Panc1 (cell line): ENCODE results near the gene AHNAK. TPM values are rescaled to one million over a fixed set of nuclear protein-coding genes. Genes with fewer than 3 reads are reported as not detected.
A peak's percentile ranks its signal among the peaks of the same experiment; 100 is the strongest.

Source experiments
- ATAC-seq: fragments of 200-7000 bp; cut with Tn5 transposase; 2 replicates; pipeline ENCODE4 v1.9.1; 2020; ENCODE audit warnings: mild to moderate bottlenecking, moderate library complexity
- BruUV-seq: library from RNA; stranded (reverse); fragments of 400-500 nt; replicated peaks from 2 replicates; lab custom pipeline; 2021; lab: Mats Ljungman, UMichigan
- CTCF ChIA-PET: fragments of 300-600 bp; sonication (Branson Sonifier 250); formaldehyde crosslinking; loops from one replicate; lab custom pipeline; 2022; ENCODE audit warnings: antibody characterized with exemption; lab: Charles Lee
- POLR2A ChIA-PET: fragments of 300-600 bp; sonication (Branson Sonifier 250); formaldehyde crosslinking; loops from one replicate; lab custom pipeline; 2022; ENCODE audit warnings: antibody characterized with exemption; lab: Charles Lee
- DNase-seq: peaks from one replicate; pipeline ENCODE4 v3.0.0-alpha.2; 2010; ENCODE audit warnings: low read depth, low spot score
- H3K27ac ChIP-seq: 2 replicates; pipeline ENCODE4 v1.5.1; 2011; ENCODE audit warnings: mild to moderate bottlenecking, low read length, inconsistent platforms
- H3K27me3 ChIP-seq: fragments of 200-500 bp; sonication (Bioruptor generic); 2 replicates; pipeline ENCODE4 v1.6.0; 2014; ENCODE audit warnings: low read length, inconsistent platforms; ENCODE audit not compliant: control insufficient read depth, insufficient read depth
- H3K36me3 ChIP-seq: fragments of 200-500 bp; sonication (Bioruptor generic); 2 replicates; pipeline ENCODE4 v1.5.1; 2014; ENCODE audit warnings: inconsistent platforms, mild to moderate bottlenecking, low read length, moderate library complexity; ENCODE audit not compliant: control insufficient read depth, insufficient read depth
- H3K4me1 ChIP-seq: 2 replicates; pipeline ENCODE4 v1.5.1; 2011; ENCODE audit warnings: inconsistent platforms, mild to moderate bottlenecking, low read length, moderate library complexity; ENCODE audit not compliant: control insufficient read depth, insufficient read depth
- H3K4me3 ChIP-seq, 2 experiments: 2 replicates each; pipeline ENCODE4 v1.5.1; 2011 to 2012; ENCODE audit warnings: low read depth in 2 of 2, low read length in 2 of 2, mild to moderate bottlenecking in 2 of 2, inconsistent platforms in 1 of 2, moderate library complexity in 1 of 2
- H3K9me3 ChIP-seq: fragments of 200-500 bp; sonication (Bioruptor generic); 2 replicates; pipeline ENCODE4 v1.5.1; 2014; ENCODE audit warnings: low read depth, mild to moderate bottlenecking, inconsistent platforms, low read length, moderate library complexity; ENCODE audit not compliant: control insufficient read depth, insufficient read depth
- POLR2AphosphoS5 ChIP-seq: IDR thresholded peaks from 2 replicates; pipeline ENCODE4 v1.6.1; 2012; ENCODE audit warnings: mild to moderate bottlenecking, low read depth, low read length, moderate library complexity
- SIN3A ChIP-seq: IDR thresholded peaks from 2 replicates; pipeline ENCODE4 v1.6.1; 2012; ENCODE audit warnings: low read depth, mild to moderate bottlenecking, low read length, moderate library complexity, borderline replicate concordance; ENCODE audit not compliant: insufficient read depth
- TCF7L2 ChIP-seq: IDR thresholded peaks from 2 replicates; pipeline ENCODE4 v1.6.1; 2011; ENCODE audit warnings: mild to moderate bottlenecking, low read depth, low read length, inconsistent platforms
- in situ Hi-C: cut with HindIII; loops from 2 replicates; pipeline ENCODE4 v1.10.0; 2016; ENCODE audit warnings: low sequenced_read_pairs, low pct_unique_long_range_greater_than_20kb
- intact Hi-C: fragments of 100-400 bp; cut with micrococcal nuclease; formaldehyde crosslinking; loops from one replicate; pipeline ENCODE4 v1.10.0; 2022; ENCODE audit not compliant: unreplicated experiment
- total RNA-seq: library from RNA; stranded (reverse); gene quantifications from one replicate; pipeline ENCODE4 v1.2.1, GENCODE V29; 2021; ENCODE audit not compliant: unreplicated experiment
- TF ChIP-seq, protein P1 (sequence below): fragments of 450-650 bp; IDR thresholded peaks from 2 replicates; pipeline ENCODE4 v1.5.1; 2017; ENCODE audit warnings: mild to moderate bottlenecking
- TF ChIP-seq, protein P2 (sequence below), 2 experiments: IDR thresholded peaks; 2 replicates each; pipeline ENCODE4 v1.6.1; 2011 to 2012; ENCODE audit warnings: low read depth in 2 of 2, control low read depth in 1 of 2, low read length in 1 of 2, mild to moderate bottlenecking in 1 of 2, moderate library complexity in 1 of 2; ENCODE audit not compliant: insufficient read depth in 1 of 2

Gene AHNAK
- total RNA-seq, 1 experiment from 2014 or later: 844 TPM

DNA sequence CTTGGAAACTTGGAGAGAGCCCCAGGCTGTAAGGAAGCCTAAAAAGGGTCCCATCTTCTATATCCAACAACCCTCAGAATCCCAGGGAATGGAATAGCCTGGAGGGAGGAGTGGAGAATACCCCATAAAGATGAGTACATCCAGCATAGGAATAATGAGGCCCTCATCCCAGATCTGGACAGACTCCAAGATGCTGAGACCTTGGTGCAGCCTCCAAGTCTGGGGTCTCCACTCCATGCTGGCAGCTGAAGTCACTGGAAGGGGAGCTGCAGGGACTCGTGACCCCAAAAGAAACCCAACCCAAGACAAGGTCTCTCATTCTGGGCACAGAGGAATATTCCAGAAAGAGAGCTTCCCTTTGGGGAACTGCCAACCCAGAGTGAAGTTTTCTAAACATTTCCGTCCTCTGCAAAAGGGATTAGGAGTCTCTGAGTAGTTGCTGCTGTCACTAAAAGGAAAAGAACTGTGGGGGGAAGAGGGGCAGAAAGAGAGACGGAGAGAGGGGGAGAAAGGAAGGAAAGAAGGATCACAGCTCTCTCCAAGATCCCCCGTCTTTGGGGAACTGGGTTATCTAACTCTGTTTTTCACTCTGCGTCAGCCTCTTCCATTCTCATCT, 127.2 kb downstream of the AHNAK start:
- peaks cover 21% of the 10 kb centered on the region for H3K4me1 ChIP-seq
- ChIA-PET CTCF (interaction anchor here (1.0 kb wide), 1 partner anchor 24 kb away, joined by 3 read pairs; no protein-coding TSS in a partner anchor), POLR2A (no interaction called here)
- intact Hi-C loops (no loop called here), in situ Hi-C loops (no loop called here)
- DNase-seq: no peak
- TF ChIP-seq SIN3A: no peak
- no peak for TF ChIP-seq TCF7L2
- TF ChIP-seq, protein P1, sequence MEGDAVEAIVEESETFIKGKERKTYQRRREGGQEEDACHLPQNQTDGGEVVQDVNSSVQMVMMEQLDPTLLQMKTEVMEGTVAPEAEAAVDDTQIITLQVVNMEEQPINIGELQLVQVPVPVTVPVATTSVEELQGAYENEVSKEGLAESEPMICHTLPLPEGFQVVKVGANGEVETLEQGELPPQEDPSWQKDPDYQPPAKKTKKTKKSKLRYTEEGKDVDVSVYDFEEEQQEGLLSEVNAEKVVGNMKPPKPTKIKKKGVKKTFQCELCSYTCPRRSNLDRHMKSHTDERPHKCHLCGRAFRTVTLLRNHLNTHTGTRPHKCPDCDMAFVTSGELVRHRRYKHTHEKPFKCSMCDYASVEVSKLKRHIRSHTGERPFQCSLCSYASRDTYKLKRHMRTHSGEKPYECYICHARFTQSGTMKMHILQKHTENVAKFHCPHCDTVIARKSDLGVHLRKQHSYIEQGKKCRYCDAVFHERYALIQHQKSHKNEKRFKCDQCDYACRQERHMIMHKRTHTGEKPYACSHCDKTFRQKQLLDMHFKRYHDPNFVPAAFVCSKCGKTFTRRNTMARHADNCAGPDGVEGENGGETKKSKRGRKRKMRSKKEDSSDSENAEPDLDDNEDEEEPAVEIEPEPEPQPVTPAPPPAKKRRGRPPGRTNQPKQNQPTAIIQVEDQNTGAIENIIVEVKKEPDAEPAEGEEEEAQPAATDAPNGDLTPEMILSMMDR: no peak
- TF ChIP-seq POLR2AphosphoS5: no peak
- TF ChIP-seq, protein P2, sequence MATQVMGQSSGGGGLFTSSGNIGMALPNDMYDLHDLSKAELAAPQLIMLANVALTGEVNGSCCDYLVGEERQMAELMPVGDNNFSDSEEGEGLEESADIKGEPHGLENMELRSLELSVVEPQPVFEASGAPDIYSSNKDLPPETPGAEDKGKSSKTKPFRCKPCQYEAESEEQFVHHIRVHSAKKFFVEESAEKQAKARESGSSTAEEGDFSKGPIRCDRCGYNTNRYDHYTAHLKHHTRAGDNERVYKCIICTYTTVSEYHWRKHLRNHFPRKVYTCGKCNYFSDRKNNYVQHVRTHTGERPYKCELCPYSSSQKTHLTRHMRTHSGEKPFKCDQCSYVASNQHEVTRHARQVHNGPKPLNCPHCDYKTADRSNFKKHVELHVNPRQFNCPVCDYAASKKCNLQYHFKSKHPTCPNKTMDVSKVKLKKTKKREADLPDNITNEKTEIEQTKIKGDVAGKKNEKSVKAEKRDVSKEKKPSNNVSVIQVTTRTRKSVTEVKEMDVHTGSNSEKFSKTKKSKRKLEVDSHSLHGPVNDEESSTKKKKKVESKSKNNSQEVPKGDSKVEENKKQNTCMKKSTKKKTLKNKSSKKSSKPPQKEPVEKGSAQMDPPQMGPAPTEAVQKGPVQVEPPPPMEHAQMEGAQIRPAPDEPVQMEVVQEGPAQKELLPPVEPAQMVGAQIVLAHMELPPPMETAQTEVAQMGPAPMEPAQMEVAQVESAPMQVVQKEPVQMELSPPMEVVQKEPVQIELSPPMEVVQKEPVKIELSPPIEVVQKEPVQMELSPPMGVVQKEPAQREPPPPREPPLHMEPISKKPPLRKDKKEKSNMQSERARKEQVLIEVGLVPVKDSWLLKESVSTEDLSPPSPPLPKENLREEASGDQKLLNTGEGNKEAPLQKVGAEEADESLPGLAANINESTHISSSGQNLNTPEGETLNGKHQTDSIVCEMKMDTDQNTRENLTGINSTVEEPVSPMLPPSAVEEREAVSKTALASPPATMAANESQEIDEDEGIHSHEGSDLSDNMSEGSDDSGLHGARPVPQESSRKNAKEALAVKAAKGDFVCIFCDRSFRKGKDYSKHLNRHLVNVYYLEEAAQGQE (IDR thresholded peaks at IDR 0.05; ENCODE audit: insufficient read depth in 1 of 2, low read depth in 2 of 2, low read length in 1 of 2): no peak
- BruUV-seq: no TSS peak
- H3K9me3 ChIP-seq: no peaks in the 10 kb centered on the region
- no peak for ATAC-seq
- H3K36me3 ChIP-seq: no peaks in the 10 kb centered on the region
- no peak overlapping the region for H3K4me3 ChIP-seq
- no peaks in the 10 kb centered on the region for H3K27me3 ChIP-seq
- H3K27ac ChIP-seq: peak overlapping the region; percentile 62

DNA sequence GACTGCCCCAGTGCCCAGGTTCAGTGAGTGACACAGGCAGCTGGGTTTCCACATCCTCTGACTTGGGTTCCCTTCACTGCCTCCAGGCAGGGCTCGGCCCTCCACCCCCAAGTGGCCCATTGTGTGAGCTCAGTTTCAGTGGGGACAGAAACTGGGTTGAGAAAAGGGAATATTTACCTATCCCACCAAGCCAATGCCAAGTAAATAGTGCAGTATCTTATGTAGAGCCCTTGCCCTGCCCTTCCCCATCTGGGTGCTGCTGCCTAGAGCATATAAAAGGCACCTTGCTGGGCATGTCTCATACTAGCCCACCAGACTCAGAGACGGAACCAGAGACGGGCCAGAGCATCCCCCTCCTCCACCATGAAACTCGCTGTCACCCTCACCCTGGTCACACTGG, 127.9 kb downstream of the AHNAK start, which contains the start of gene SCGB1A1:
Gene SCGB1A1 (plus strand): TSS at position 301 of the 400 bp plus-strand sequence. CDS start 63 bp downstream, at position 364.
- POLR2A ChIA-PET: no interaction called here
- DNase-seq: no peak
- Histone ChIP-seq H3K27ac (peak within 1 kb of the TSS; percentile 62), H3K36me3 (no peaks in the 10 kb centered on the region), H3K4me1 (peaks cover 23% of the 10 kb centered on the region), H3K4me3 (no peak within 1 kb of the TSS), H3K27me3 (no peaks in the 10 kb centered on the region), H3K9me3 (no peaks in the 10 kb centered on the region)
- ATAC-seq: no peak
- intact Hi-C loops: no loop called here
- CTCF ChIA-PET: no interaction called here
- in situ Hi-C loops: no loop called here
- TF ChIP-seq, protein P2 (IDR thresholded peaks at IDR 0.05; ENCODE audit: insufficient read depth in 1 of 2, low read depth in 2 of 2, low read length in 1 of 2): no peak
- TF ChIP-seq POLR2AphosphoS5 (no peak), TCF7L2 (no peak), SIN3A (no peak)
- TF ChIP-seq, protein P1: no peak
- BruUV-seq: no TSS peak
